Ishikawa (cell line): ENCODE results near the gene KCNK16.

Experiments
- EP300 ChIP-seq: IDR thresholded peaks from 2 replicates; pipeline ENCODE4 v1.6.1; 2012; ENCODE audit warnings: borderline replicate concordance
- FOXM1 ChIP-seq: IDR thresholded peaks from 2 replicates; pipeline ENCODE4 v1.6.1; 2012; ENCODE audit warnings: low read depth, borderline replicate concordance
- REST ChIP-seq: IDR thresholded peaks from 2 replicates; pipeline ENCODE4 v1.6.1; 2012; ENCODE audit warnings: low read depth, mild to moderate bottlenecking
- TAF1 ChIP-seq: IDR thresholded peaks from 2 replicates; pipeline ENCODE4 v1.6.1; 2012; ENCODE audit warnings: low read depth, mild to moderate bottlenecking
- ZBTB7A ChIP-seq: IDR thresholded peaks from 2 replicates; pipeline ENCODE4 v1.6.1; 2012; ENCODE audit warnings: low read depth

DNA sequence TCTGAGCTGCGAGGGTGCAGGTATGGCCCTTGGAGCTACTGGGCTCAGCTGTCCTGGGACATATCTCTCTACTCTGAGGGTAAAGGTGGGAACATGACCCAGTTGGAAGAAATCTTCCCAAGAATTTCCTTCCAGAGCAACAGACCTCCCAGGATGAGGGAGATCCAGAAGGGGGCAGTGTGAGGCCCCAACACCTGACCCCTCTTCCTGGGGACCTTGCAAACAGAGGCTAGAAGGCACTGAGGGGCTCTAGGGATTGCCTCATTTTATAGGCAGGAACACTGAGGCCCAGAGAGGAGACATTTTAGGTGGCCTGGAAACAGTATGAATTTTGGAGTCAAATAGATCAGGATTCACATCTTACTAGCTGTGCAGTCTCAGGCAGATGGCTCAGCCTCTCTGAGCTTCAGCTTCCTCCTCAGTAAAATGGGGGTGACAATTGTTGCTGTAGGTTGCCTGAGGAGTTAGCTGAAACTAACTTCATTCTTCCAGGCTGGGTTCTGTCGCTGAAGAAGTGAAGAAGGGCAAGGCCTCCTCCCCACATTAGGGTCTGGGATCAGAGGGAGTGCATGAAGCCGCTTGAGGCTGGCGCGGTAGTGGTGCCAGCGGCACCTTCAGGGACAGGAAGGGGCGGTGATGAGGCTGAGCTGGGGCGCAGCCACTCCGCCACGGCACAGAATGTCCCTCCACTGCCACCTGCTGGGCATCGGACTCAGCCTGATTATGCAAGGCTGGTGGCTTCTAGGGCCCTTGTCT is 19.7 kb downstream of the KCNK16 start:
- TF ChIP-seq FOXM1 (no peak), TAF1 (no peak), EP300 (no peak), REST (no peak), ZBTB7A (no peak)
